Measurements from ENCODE around the gene EPB41. TPM values are rescaled to one million over a fixed set of nuclear protein-coding genes. Genes with fewer than 3 reads are reported as not detected.

The EPB41 gene
- polyA plus RNA-seq, 1 donor = 6.1 TPM

DNA sequence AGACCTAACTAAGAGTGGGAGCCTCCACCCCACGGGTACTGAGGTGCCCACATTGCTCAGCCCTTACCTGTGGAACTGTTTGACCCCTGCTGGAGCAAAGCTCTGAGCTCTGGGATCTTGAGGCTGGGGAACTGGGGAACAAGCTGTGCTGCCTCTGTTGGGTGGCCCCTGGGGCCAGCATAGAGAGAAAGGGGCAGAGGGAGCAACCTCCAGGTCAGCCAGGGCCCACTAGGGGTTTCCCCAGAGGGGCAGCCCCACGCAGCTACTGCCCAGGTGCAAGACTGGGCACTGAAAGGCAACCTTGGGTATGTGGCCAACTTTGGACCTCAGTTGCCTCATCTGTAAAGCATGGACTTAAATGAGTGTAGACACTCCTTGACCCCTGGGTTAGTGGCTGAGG lies 23.5 kb upstream of the EPB41 start:
- no peak for DNase-seq (ENCODE audit: low read depth)

- no peak for DNase-seq (ENCODE audit: low read depth)
Observed at GRCh38 chr1:28891256-28891655, 23.1 kb upstream of the EPB41 start.

DNA sequence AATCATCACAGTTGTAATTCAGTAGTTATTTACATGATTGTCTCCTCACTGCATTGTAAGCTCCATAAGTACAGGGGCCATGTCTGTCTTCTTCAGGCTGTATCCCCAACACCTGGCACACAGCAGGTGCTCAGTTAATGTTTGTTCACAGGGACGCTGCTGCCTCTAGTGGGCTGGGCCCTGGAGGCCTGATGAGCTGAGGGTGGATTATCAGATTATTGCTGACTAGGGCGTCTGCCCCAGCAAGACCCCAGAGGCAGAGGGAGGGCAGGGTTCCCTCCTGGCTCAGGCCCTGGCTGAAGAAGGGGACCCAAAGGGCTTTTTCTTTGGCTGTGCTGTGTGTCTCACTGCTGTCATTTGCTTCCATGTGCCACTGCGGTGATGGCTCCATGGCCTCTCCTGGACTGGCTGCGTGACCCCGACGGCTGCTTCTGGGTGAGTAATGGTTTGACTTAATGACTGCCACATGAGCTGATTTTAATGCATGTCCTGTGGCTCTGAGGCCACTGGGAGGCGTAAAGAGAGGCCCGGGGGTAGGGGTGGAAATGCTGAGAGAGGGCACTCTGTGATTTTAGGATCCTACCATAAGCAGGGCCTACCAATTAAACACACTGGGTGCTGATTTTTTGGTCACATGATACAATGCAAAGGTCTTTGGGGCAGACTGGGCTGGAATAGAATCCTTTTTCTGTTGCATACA lies 20.8 kb upstream of the EPB41 start:
- no peak for DNase-seq (ENCODE audit: low read depth)

- DNase-seq (ENCODE audit: low read depth) = no peak
Observed at GRCh38 chr1:28894785-28895184, 19.6 kb upstream of the EPB41 start.

- no peak for DNase-seq (ENCODE audit: low read depth)
Observed at GRCh38 chr1:28895896-28896608, 18.3 kb upstream of the EPB41 start.

- DNase-seq (ENCODE audit: low read depth) = no peak
Observed at GRCh38 chr1:28896609-28896986, 17.8 kb upstream of the EPB41 start.

DNA sequence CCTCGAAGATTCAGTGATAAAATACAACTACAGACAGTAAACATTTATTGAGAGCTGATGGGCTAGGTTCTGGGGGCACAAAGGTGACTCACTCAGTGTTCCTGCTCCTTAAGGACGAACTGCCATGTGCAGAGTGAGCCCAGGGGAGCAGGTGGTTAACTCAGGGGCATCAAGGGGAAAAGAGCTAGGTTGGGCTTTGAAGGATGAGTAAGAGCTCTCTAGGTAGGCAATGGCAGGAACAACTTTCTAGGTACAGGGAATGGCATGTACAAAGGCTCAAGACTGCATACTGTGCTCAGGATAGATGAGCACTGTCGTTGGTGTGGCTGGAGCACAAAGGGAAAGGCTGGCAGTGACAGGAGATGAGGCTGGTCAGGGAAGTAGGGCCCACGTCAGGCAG lies 16.6 kb upstream of the EPB41 start:
- DNase-seq (ENCODE audit: low read depth) = no peak

GRCh38 chr1:28898405-28898881 lies 15.9 kb upstream of the EPB41 start:
- DNase-seq (ENCODE audit: low read depth) = no peak

DNA sequence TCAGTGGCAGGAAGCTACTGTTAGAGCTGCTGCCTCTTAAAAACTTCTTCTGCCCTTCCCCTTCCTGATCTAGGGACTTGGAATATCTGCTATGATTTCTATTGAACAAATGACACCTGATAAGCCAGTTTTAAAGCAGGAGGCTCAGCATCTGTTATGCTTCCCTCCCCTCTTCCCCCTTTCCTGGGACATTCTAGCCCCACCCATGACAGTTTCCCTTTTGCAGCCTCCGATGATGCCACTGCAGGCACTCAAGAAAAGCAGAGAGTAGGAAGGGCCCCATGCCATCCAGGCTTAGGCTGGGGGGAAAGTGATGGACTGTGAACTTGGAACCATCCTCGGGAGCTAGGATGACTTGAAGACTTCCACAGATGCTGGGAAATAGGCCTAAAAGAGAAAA lies 15.1 kb upstream of the EPB41 start:
- DNase-seq (ENCODE audit: low read depth) = no peak

DNA sequence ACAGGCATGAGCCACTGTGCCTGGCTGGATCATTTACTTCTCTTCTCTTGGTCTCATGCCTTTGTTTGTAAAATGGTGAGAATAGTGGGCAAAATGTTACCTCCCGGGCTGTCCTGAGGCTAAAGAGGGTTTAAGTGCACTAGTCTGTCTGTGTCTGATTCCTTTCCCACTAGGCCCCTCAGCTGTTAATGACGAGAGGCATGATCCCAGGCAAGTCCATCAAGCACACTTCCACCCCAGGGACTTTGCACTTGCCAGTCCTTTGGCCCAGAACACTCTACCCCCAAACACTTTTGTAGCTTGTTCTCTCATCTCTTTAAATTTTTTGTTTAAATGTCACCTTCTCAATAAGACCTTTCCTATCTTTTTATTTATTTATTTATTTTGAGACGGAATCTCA lies 13.8 kb upstream of the EPB41 start:
- DNase-seq (ENCODE audit: low read depth) = no peak

- no peak for DNase-seq (ENCODE audit: low read depth)
Observed at GRCh38 chr1:28902738-28903137, 11.6 kb upstream of the EPB41 start.

DNA sequence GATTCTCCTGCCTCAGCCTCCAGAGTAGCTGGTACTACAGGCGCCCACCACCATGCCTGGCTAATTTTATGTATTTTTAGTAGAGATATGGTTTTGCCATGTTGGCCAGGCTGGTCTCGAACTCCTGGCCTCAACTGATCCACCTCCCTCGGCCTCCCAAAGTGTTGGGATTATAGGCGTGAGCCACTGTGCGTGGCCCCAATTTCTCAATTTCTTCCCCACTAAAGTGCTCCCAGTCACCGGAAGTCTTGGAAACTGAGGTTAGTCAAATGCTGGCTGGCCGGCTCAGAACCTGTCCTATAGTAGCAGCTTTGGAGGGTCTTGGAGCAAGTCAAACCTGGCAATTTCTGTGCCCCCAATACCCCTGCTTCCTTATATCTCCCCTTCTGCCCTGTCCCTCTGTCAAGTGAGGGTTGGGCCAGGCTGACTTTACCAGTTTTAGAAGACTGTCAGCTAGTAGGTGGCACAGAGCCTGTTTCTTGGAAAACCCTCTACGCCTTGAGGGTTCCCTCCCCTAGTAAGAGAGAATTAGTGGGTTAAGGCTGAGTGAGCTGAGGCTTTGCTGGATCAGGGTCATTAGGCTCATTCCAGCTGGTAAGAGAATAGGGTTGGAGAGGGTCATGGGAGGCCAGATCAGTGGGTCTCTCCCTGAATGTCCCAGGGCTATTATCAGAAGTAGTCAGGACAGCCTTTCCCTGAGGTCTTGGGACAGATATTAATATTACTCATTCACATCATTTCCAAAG lies 8.3 kb upstream of the EPB41 start:
- no peak for DNase-seq (ENCODE audit: low read depth)

DNA sequence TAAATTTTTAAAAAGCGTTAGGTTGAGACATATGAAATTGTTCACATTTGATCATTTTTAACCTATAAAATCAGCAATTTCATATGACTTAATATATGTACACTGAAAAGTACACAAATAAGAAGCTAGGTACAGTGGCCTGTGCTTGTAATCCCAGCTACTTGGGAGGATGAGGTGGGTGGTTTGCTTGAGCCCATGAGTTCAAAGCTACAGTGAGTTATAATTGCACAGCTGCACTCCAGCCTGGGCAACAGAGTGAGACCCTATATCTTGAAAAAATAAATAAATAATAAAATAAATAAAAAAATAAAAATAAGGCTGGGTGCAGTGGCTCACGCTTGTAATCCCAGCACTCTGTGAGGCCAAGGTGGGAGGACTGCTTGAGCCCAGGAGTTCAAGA lies 5.2 kb upstream of the EPB41 start:
- DNase-seq (ENCODE audit: low read depth) = no peak

- DNase-seq (ENCODE audit: low read depth) = no peak
Observed at GRCh38 chr1:28910379-28911115, 3.8 kb upstream of the EPB41 start.

- no peak for DNase-seq (ENCODE audit: low read depth)
Observed at GRCh38 chr1:28913786-28914227, 562 bp upstream of the EPB41 start.

- no peak for DNase-seq (ENCODE audit: low read depth)
Observed at GRCh38 chr1:28915031-28915895, 894 bp downstream of the EPB41 start.

- DNase-seq (ENCODE audit: low read depth) = no peak
Observed at GRCh38 chr1:28917757-28918118, 3.4 kb downstream of the EPB41 start.

GRCh38 chr1:28921286-28921869 lies 7.0 kb downstream of the EPB41 start:
- DNase-seq (ENCODE audit: low read depth) = no peak

GRCh38 chr1:28925350-28925891 lies 11.1 kb downstream of the EPB41 start:
- no peak for DNase-seq (ENCODE audit: low read depth)

- DNase-seq (ENCODE audit: low read depth) = no peak
Observed at GRCh38 chr1:28926629-28927265, 12.4 kb downstream of the EPB41 start.
